Thyroid gland (tissue), 4 donors: Measurements from ENCODE around the gene MRPL32. TPM values are rescaled to one million over a fixed set of nuclear protein-coding genes. Genes with fewer than 3 reads are reported as not detected.

Experiments
- DNase-seq, 2 donors: peaks; one replicate each; pipeline ENCODE4 v3.0.0-alpha.2; 2019
- H3K27ac ChIP-seq, 3 donors: fragments of 200-600 bp; sonication (generic); 1 replicate in 2 of 3; 2 replicates in 1 of 3; pipeline ENCODE4 v1.5.1; 2016 to 2019; ENCODE audit warnings: mild to moderate bottlenecking in 1 of 3, moderate library complexity in 1 of 3
- H3K27me3 ChIP-seq: fragments of 200-600 bp; sonication (generic); one replicate; pipeline ENCODE4 v1.5.1; 2019
- H3K36me3 ChIP-seq, 2 donors: fragments of 200-600 bp; sonication (generic); one replicate each; pipeline ENCODE4 v1.5.1; 2016 to 2019
- H3K4me1 ChIP-seq, 2 donors: fragments of 200-600 bp; sonication (generic); one replicate each; pipeline ENCODE4 v1.5.1; 2017 to 2019
- H3K4me3 ChIP-seq, 3 donors: fragments of 200-600 bp; sonication (generic); replicated peaks in 1 of 3; 1 replicate in 2 of 3; 2 replicates in 1 of 3; pipeline ENCODE4 v1.5.1; 2016; ENCODE audit warnings: mild to moderate bottlenecking in 1 of 3
- H3K9me3 ChIP-seq: fragments of 200-600 bp; sonication (generic); one replicate; pipeline ENCODE4 v1.5.1; 2017
- POLR2A ChIP-seq, 2 donors: fragments of 450-650 bp; IDR thresholded peaks; one replicate each; pipeline ENCODE4 v1.6.1; 2017; ENCODE audit warnings: antibody characterized with exemption in 2 of 2, mild to moderate bottlenecking in 2 of 2, moderate library complexity in 1 of 2
- WGBS, 2 donors: methylation state at CpG; one replicate each; pipeline ENCODE4 v1.1.5; 2017; 5-methylcytosine and 5-hydroxymethylcytosine counted together
- intact Hi-C: fragments of 100-400 bp; cut with DNase I; formaldehyde crosslinking; loops from one replicate; pipeline ENCODE4 v1.15.1; 2023
- total RNA-seq, 4 donors: library from RNA; depleted of rRNA; stranded (reverse); fragments of >200 nt; gene quantifications; one replicate each; pipeline ENCODE4 v1.2.3, GENCODE V29; 2016
- TF ChIP-seq, protein P1 (sequence below), 6 experiments: fragments of 200-600 bp in 3 of 6; fragments of 450-650 bp in 3 of 6; sonication (generic) in 3 of 6; IDR thresholded peaks; one replicate each; pipeline ENCODE4 v1.5.1; 2016 to 2019; ENCODE audit warnings: antibody characterized with exemption in 6 of 6, mild to moderate bottlenecking in 2 of 6, inconsistent platforms in 1 of 6, moderate library complexity in 1 of 6

The MRPL32 gene
- total RNA-seq, 4 donors from 2014 or later: 49.4 to 68.7 (median 56.9) TPM

GRCh38 chr7:42960762-42961161, 28.6 kb downstream of the MRPL32 start:
- H3K4me1 ChIP-seq: no peaks in the 10 kb centered on the region
- WGBS, 2 donors: 58 to 81% methylated on average over 1 to 2 of the region's 2 CpGs
- intact Hi-C loops: no loop called here

GRCh38 chr7:42961170-42961569, 29.0 kb downstream of the MRPL32 start:
- Histone ChIP-seq H3K9me3 (no peaks in the 10 kb centered on the region), H3K27me3 (no peaks in the 10 kb centered on the region), H3K4me1 (no peaks in the 10 kb centered on the region), H3K36me3 (no peaks in the 10 kb centered on the region), H3K27ac (no peak overlapping the region), H3K4me3 (no peak overlapping the region)
- TF ChIP-seq POLR2A (IDR thresholded peaks at IDR 0.05): no peak
- TF ChIP-seq, protein P1, sequence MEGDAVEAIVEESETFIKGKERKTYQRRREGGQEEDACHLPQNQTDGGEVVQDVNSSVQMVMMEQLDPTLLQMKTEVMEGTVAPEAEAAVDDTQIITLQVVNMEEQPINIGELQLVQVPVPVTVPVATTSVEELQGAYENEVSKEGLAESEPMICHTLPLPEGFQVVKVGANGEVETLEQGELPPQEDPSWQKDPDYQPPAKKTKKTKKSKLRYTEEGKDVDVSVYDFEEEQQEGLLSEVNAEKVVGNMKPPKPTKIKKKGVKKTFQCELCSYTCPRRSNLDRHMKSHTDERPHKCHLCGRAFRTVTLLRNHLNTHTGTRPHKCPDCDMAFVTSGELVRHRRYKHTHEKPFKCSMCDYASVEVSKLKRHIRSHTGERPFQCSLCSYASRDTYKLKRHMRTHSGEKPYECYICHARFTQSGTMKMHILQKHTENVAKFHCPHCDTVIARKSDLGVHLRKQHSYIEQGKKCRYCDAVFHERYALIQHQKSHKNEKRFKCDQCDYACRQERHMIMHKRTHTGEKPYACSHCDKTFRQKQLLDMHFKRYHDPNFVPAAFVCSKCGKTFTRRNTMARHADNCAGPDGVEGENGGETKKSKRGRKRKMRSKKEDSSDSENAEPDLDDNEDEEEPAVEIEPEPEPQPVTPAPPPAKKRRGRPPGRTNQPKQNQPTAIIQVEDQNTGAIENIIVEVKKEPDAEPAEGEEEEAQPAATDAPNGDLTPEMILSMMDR (IDR thresholded peaks at IDR 0.05): no peak
- intact Hi-C loops: no loop called here
- WGBS, 2 donors: 73 to 80% methylated on average over 2 of the region's 2 CpGs
- no peak for DNase-seq

More at GRCh38 chr7:42960762-42961161, 28.6 kb downstream of the MRPL32 start:
- Histone ChIP-seq H3K9me3 (no peaks in the 10 kb centered on the region), H3K4me3 (no peak overlapping the region), H3K27me3 (no peaks in the 10 kb centered on the region), H3K36me3 (no peaks in the 10 kb centered on the region), H3K27ac (no peak overlapping the region)
- no peak for TF ChIP-seq POLR2A (IDR thresholded peaks at IDR 0.05)
- TF ChIP-seq, protein P1 (IDR thresholded peaks at IDR 0.05): no peak
- no peak for DNase-seq

DNA sequence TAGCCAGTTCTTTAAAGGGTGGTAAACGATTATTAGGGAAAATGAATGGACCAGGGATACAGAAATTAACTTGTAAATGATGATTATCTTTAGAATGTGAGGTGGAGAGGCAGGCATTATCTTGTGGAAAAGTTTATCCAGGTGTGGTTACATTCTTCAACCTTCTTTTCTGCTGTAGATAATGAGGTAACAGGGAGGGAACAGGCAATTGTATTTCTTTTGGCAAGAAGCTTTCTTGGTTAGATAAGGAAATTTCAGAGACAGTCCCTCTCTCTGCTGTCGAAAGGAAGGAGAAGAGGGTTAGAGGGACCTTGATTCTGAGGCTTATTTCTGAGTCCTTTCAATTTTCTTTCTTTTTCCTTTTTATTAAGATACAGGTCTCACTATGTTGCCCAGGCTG, 32.1 kb downstream of the MRPL32 start:
- Histone ChIP-seq H3K9me3 (no peaks in the 10 kb centered on the region), H3K4me3 (no peak overlapping the region), H3K4me1 (no peaks in the 10 kb centered on the region), H3K27me3 (no peaks in the 10 kb centered on the region), H3K36me3 (no peaks in the 10 kb centered on the region), H3K27ac (no peak overlapping the region)
- intact Hi-C loops: no loop called here
- WGBS, 2 donors: 61 to 62% methylated on average over 2 of the region's 2 CpGs
- no peak for DNase-seq
- no peak for TF ChIP-seq POLR2A (IDR thresholded peaks at IDR 0.05)
- TF ChIP-seq, protein P1 (IDR thresholded peaks at IDR 0.05): no peak

- 70 to 71% methylated on average over 6 of the region's 6 CpGs for whole genome bisulfite sequencing, 2 donors
- no peaks in the 10 kb centered on the region for H3K36me3 ChIP-seq
- no peaks in the 10 kb centered on the region for H3K4me1 ChIP-seq
- H3K9me3 ChIP-seq: no peaks in the 10 kb centered on the region
- H3K27ac ChIP-seq: no peak overlapping the region
- no peak for DNase-seq
- H3K4me3 ChIP-seq: no peak overlapping the region
- no peaks in the 10 kb centered on the region for H3K27me3 ChIP-seq
- intact Hi-C loops: no loop called here
- TF ChIP-seq POLR2A (IDR thresholded peaks at IDR 0.05): no peak
- TF ChIP-seq, protein P1 (IDR thresholded peaks at IDR 0.05): no peak
Observed at GRCh38 chr7:42964849-42965805, 33.0 kb downstream of the MRPL32 start.

DNA sequence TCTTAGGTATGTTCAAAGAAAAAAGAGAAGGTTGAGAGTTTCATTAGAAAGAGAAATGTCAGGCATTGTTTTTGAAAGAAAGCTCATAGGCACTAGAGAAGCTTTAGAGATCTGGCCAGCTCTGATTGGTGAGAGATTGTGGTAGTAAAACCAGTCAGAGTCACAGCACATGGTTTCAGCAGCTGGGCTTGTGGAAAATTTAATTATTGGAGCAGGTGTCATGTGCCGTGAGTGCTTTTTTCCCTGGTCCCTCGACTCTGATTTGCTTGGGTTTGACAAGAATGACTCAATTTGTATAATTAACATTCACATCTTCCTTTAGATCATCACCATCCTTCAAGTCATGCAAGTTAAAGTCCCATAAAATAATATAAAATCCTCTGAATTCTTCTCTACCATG, 35.2 kb downstream of the MRPL32 start:
- Histone ChIP-seq H3K27ac (no peak overlapping the region), H3K9me3 (no peaks in the 10 kb centered on the region), H3K27me3 (no peaks in the 10 kb centered on the region), H3K36me3 (no peaks in the 10 kb centered on the region), H3K4me1 (no peaks in the 10 kb centered on the region), H3K4me3 (no peak overlapping the region)
- intact Hi-C loops: no loop called here
- WGBS, 2 donors: 83 to 93% methylated on average over 2 of the region's 2 CpGs
- no peak for DNase-seq
- TF ChIP-seq POLR2A (IDR thresholded peaks at IDR 0.05): no peak
- TF ChIP-seq, protein P1 (IDR thresholded peaks at IDR 0.05): no peak
